OCI-LY7 (cell line): ENCODE data around the gene ARHGAP42.

Experiments
- EZH2phosphoT487 ChIP-seq: fragments of 200-600 bp; sonication (generic); IDR thresholded peaks from 2 replicates; pipeline ENCODE4 v1.6.1; 2018; ENCODE audit warnings: low read depth, borderline replicate concordance, mild to moderate bottlenecking, mixed run types, antibody characterized with exemption, low read length, moderate library complexity, mixed read lengths
- TF ChIP-seq, protein P1 (sequence below): fragments of 200-600 bp; sonication (generic); conservative IDR thresholded peaks from 2 replicates; pipeline ENCODE4 v1.5.1; 2014; ENCODE audit warnings: mild to moderate bottlenecking, antibody characterized with exemption, low read length, moderate library complexity, mixed read lengths

DNA sequence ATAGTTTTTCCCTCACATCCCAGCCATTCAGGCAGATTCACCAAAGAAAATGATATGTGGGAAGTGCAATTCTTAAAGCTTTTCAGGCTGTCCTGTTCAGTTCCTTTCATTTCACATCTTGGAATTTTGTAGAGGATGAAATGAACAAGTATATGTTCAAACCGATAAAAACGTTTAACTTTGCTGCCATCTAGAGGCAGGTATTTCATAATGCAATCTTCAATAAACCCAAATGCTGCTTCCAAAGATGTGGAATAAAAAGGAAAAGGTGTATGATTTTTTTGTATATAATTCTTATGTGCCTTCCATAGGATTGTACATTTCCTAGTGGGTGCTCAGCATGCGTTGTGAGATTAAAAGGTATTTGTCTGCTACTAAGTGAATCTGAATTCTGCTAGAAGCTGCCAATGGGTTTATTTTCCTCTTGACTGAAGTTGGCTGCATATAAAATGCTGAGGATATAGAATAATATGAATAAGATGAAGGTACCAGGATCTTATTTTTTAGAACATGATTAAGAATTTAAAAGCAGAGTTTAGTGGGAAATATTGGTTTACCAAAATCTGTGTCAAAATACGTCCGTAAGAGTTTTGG lies 243.2 kb downstream of the ARHGAP42 start:
- TF ChIP-seq, protein P1, sequence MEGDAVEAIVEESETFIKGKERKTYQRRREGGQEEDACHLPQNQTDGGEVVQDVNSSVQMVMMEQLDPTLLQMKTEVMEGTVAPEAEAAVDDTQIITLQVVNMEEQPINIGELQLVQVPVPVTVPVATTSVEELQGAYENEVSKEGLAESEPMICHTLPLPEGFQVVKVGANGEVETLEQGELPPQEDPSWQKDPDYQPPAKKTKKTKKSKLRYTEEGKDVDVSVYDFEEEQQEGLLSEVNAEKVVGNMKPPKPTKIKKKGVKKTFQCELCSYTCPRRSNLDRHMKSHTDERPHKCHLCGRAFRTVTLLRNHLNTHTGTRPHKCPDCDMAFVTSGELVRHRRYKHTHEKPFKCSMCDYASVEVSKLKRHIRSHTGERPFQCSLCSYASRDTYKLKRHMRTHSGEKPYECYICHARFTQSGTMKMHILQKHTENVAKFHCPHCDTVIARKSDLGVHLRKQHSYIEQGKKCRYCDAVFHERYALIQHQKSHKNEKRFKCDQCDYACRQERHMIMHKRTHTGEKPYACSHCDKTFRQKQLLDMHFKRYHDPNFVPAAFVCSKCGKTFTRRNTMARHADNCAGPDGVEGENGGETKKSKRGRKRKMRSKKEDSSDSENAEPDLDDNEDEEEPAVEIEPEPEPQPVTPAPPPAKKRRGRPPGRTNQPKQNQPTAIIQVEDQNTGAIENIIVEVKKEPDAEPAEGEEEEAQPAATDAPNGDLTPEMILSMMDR: peak; percentile 92
- TF ChIP-seq EZH2phosphoT487: no peak
